K562 (cell line): ENCODE data around the gene INHA. TPM values are rescaled to one million over a fixed set of nuclear protein-coding genes. Genes with fewer than 3 reads are reported as not detected.

Source experiments
- ATAC-seq: fragments of 200-7000 bp; cut with Tn5 transposase; 3 replicates; pipeline ENCODE4 v1.9.1; 2020; ENCODE audit warnings: moderate library complexity
- BruUV-seq: library from RNA; stranded (reverse); fragments of 400-500 nt; replicated peaks from 2 replicates; lab custom pipeline; 2021; lab: Mats Ljungman, UMichigan
- CTCF ChIA-PET: fragments of 300-600 bp; formaldehyde crosslinking; extraction: SDS; loops from one replicate; lab custom pipeline; 2021; ENCODE audit warnings: low intra/inter-chr PET ratio; lab: Yijun Ruan, JAX
- POLR2A ChIA-PET: fragments of 300-600, 350-650 bp; sonication (Branson Sonifier 250); formaldehyde crosslinking; extraction: SDS; loops from one replicate; lab custom pipeline; 2021; ENCODE audit warnings: antibody characterized with exemption, inconsistent platforms; lab: Yijun Ruan, JAX
- DNase-seq, 4 experiments: peaks; one replicate each; pipeline versions ENCODE4 v3.0.0 to v3.0.0-alpha.2; 2011 to 2018; ENCODE audit warnings: low spot score in 3 of 4, mixed read lengths in 3 of 4; ENCODE audit errors: extremely low read depth in 1 of 4
- FAIRE-seq: peaks from 2 replicates; lab custom pipeline; 2011; peaks lifted over from hg19 to GRCh38; lab: Jason Lieb, UNC
- H2AFZ ChIP-seq: 2 replicates; pipeline ENCODE4 v1.6.0; 2011; ENCODE audit warnings: low read depth, low read length, control low read depth, inconsistent platforms
- H3K27ac ChIP-seq: fragments of 200-600 bp; 3 replicates; pipeline ENCODE4 v1.8.0; 2011; ENCODE audit warnings: low read depth, mild to moderate bottlenecking, control low read depth, inconsistent platforms, low read length, moderate library complexity, mixed read lengths; ENCODE audit errors: extremely low read depth
- H3K27me3 ChIP-seq, 2 experiments: fragments of 300-600 bp in 1 of 2; 2 replicates in 1 of 2; 3 replicates in 1 of 2; pipeline versions ENCODE4 v1.6.0 to v1.8.0; 2011; ENCODE audit warnings: inconsistent platforms in 2 of 2, low read length in 2 of 2, mild to moderate bottlenecking in 1 of 2, mixed read lengths in 1 of 2, moderate library complexity in 1 of 2; ENCODE audit not compliant: control insufficient read depth in 2 of 2, insufficient read depth in 2 of 2
- H3K36me3 ChIP-seq: fragments of 300-600 bp; 3 replicates; pipeline ENCODE4 v1.8.0; 2011; ENCODE audit warnings: mild to moderate bottlenecking, low read length, inconsistent platforms; ENCODE audit not compliant: control insufficient read depth, insufficient read depth
- H3K4me1 ChIP-seq, 2 experiments: fragments of 200-600 bp in 1 of 2; replicated peaks in 1 of 2; 2 replicates in 1 of 2; 3 replicates in 1 of 2; pipeline versions ENCODE4 v1.5.1 to v1.8.0; 2011; ENCODE audit warnings: inconsistent platforms in 2 of 2, low read length in 2 of 2, mild to moderate bottlenecking in 1 of 2, mixed read lengths in 1 of 2, moderate library complexity in 1 of 2; ENCODE audit not compliant: control insufficient read depth in 2 of 2, insufficient read depth in 2 of 2
- H3K4me2 ChIP-seq: 2 replicates; pipeline ENCODE4 v1.6.1; 2011; ENCODE audit warnings: low read length, control low read depth, inconsistent platforms, mixed read lengths; ENCODE audit not compliant: insufficient read depth
- H3K4me3 ChIP-seq: fragments of 200-600 bp; sonication (generic), shearing (Covaris generic); 2 replicates; pipeline ENCODE4 v1.5.1; 2016; ENCODE audit warnings: control low read depth, inconsistent platforms
- H3K79me2 ChIP-seq: fragments of 200-600 bp; 3 replicates; pipeline ENCODE4 v1.8.0; 2011; ENCODE audit warnings: low read length, inconsistent platforms; ENCODE audit not compliant: control insufficient read depth, insufficient read depth
- H3K9ac ChIP-seq, 2 experiments: 2 replicates each; pipeline versions ENCODE4 v1.6.0 to v1.6.1; 2011; ENCODE audit warnings: low read depth in 2 of 2, low read length in 2 of 2, control low read depth in 1 of 2, inconsistent platforms in 1 of 2, mild to moderate bottlenecking in 1 of 2, mixed read lengths in 1 of 2; ENCODE audit not compliant: insufficient read depth in 1 of 2
- H3K9me1 ChIP-seq: one replicate; pipeline ENCODE4 v1.6.0; 2011; ENCODE audit warnings: inconsistent platforms, mild to moderate bottlenecking, low read length, moderate library complexity; ENCODE audit not compliant: control insufficient read depth, insufficient read depth
- H3K9me3 ChIP-seq: replicated peaks from 2 replicates; pipeline ENCODE4 v1.5.1; 2011; ENCODE audit warnings: low read depth, low read length, inconsistent platforms; ENCODE audit not compliant: control insufficient read depth, insufficient read depth
- H4K20me1 ChIP-seq: replicated peaks from 2 replicates; pipeline ENCODE4 v1.6.1; 2011; ENCODE audit warnings: low read length, inconsistent platforms, mixed read lengths; ENCODE audit not compliant: control insufficient read depth, insufficient read depth
- ADNP ChIP-seq: fragments of 200-800 bp; sonication (Bioruptor generic); IDR thresholded peaks from 2 replicates; pipeline ENCODE4 v1.6.1; 2016; ENCODE audit warnings: missing genetic modification characterization, missing compliant biosample characterization
- ETS2 ChIP-seq: IDR thresholded peaks from 2 replicates; pipeline ENCODE4 v1.6.1; 2016; ENCODE audit warnings: borderline replicate concordance, missing genetic modification characterization, mild to moderate bottlenecking, moderate library complexity, missing compliant biosample characterization; ENCODE audit not compliant: poor library complexity, severe bottlenecking
- POLR2G ChIP-seq: fragments of 200-400 bp; formaldehyde crosslinking; IDR thresholded peaks from 2 replicates; pipeline ENCODE4 v1.6.1; 2017; ENCODE audit warnings: low read depth, mild to moderate bottlenecking, antibody characterized with exemption, low read length, moderate library complexity
- RAD21 ChIP-seq, 2 experiments: fragments of 250-450 bp in 1 of 2; fragments of 450-650 bp in 1 of 2; sonication (Bioruptor Pico) in 1 of 2; formaldehyde crosslinking in 1 of 2; IDR thresholded peaks in 1 of 2; conservative IDR thresholded peaks in 1 of 2; 2 replicates each; pipeline versions ENCODE4 v1.4.0 to v1.8.0; 2020 to 2022; ENCODE audit warnings: mild to moderate bottlenecking in 2 of 2, moderate library complexity in 1 of 2
- SMAD2 ChIP-seq: fragments of 150-350 bp; IDR thresholded peaks from 2 replicates; pipeline ENCODE4 v1.6.1; 2014; ENCODE audit warnings: low read depth, mild to moderate bottlenecking, low read length
- TEAD2 ChIP-seq: fragments of 450-650 bp; IDR thresholded peaks from 2 replicates; pipeline ENCODE4 v1.6.1; 2016; ENCODE audit warnings: missing genetic modification characterization, control low read depth, missing compliant biosample characterization
- ZNF316 ChIP-seq: fragments of 450-650 bp; IDR thresholded peaks from 2 replicates; pipeline ENCODE4 v1.6.1; 2016
- WGBS: fragments of 100-300 bp; shearing (Covaris generic); methylation state at CpG from one replicate; pipeline ENCODE4 v1.1.6; 2016; ENCODE audit warnings: low coverage, mixed read lengths; ENCODE audit not compliant: insufficient coverage; ENCODE audit errors: missing lambda C conversion rate; 5-methylcytosine and 5-hydroxymethylcytosine counted together
- in situ Hi-C: fragments of 300-500 bp; cut with MboI; formaldehyde crosslinking; loops from 4 replicates; pipeline ENCODE4 v1.15.0; 2018; ENCODE audit warnings: inconsistent platforms, mixed read lengths
- intact Hi-C: fragments of 100-400 bp; cut with micrococcal nuclease; formaldehyde crosslinking; loops from 2 replicates; pipeline ENCODE4 v1.14.2; 2022
- polyA plus RNA-seq, 8 experiments: library from polyadenylated mRNA; depleted of rRNA in 4 of 8; stranded (reverse) in 5 of 8; unstranded in 3 of 8; fragments of >200 nt; fragmentation: Nextera tagmentation in 2 of 8; fragmentation: Illumina TruSeq in 1 of 8; extraction: Ambion mirVana in 2 of 8; extraction: Trizol in 1 of 8; gene quantifications; 2 replicates each; pipeline versions ENCODE4 v1.2.1 to v1.2.3, GENCODE V29; 2011 to 2014; ENCODE audit warnings: inconsistent platforms in 1 of 8, missing spikeins in 1 of 8
- total RNA-seq, 7 experiments: library from RNA; depleted of rRNA in 6 of 7; stranded (reverse); fragments of >200 nt in 6 of 7; fragmentation: Illumina TruSeq in 2 of 7; extraction: Trizol in 2 of 7; gene quantifications; 2 replicates each; pipeline versions ENCODE4 v1.2.1 to v1.2.3, GENCODE V29; 2011 to 2021; ENCODE audit warnings: low replicate concordance in 1 of 7
- TF ChIP-seq, protein P1 (sequence below): sonication (generic); formaldehyde crosslinking; IDR thresholded peaks from 2 replicates; pipeline ENCODE4 v1.8.1; 2023; ENCODE audit warnings: mild to moderate bottlenecking, missing genetic modification reagents

Gene INHA
- total and polyA plus RNA-seq, 9 of the 15 experiments (the other 6 are each of a cell fraction or from before 2014, with no cell fraction given), result 0.07 to 1.9 (median 0.40) TPM

DNA sequence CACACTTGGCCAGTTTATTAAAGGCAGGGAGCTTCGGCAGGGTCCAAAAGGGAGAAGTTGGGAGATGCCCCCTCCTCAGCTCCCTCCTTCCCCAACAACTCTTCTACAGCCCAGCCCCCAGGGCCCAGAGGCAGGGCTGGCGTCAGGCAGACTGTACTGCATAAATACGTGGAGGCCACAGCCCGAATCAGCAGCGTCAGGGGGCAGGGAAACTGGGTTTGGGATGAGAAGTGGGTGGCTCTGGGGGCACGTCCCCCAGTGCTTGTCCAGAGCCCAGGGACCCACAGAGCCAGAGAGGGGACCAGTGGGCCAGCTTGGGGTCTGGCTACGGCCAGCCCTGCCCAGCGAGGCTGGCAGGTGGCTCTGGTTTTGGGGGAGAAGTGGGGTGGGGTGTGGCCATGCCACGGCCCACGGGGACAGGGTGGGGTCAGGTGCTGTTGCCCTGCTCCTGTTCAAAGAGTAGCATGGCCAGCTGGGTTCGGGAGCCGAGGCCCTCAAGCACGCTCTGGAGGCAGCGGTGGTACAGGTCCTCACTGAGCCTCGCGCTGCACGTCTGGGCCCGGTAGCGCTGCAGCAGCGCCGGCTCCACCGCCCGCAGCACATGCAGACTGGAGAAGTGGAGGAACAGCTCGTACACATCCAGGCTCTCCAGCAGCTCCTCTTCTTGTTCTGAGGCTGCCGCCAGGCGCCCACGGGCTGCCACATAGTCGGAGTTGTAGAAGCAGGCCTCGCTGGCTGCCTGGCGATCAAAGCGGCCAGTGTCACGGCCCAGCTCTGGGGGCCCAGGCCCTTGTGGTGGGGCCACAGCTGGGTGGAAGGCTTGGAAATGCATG lies 32.9 kb upstream of the INHA start:
- H3K4me1 ChIP-seq, result peaks cover 0 to 67% of the 10 kb centered on the region in 2 experiments; a peak in 3 of 5 replicates
- H3K36me3 ChIP-seq, result peaks cover 41% of the 10 kb centered on the region; the same call in 2 of the 3 replicates
- H3K27me3 ChIP-seq, result no peaks in the 10 kb centered on the region
- POLR2A ChIA-PET, result interaction anchor here (0.6 to 0.8 kb wide), 3 partner anchors 12 to 122 kb away, joined by 3 to 4 read pairs (median 3); no protein-coding TSS in a partner anchor
- peaks cover 18% of the 10 kb centered on the region; the same call in 1 of the 2 replicates for H4K20me1 ChIP-seq
- no peak overlapping the region for H2AFZ ChIP-seq
- H3K4me3 ChIP-seq, result no peak overlapping the region
- ATAC-seq (no peak), DNase-seq (no peak), FAIRE-seq (no peak)
- TF ChIP-seq RAD21 (CRISPR knock-in tag; conservative IDR thresholded peaks at IDR 0.05 in 1 of 2, IDR thresholded peaks at IDR 0.05 in 1 of 2) (no peak), ETS2 (no peak), TEAD2 (tag) (no peak), POLR2G (peak; percentile 53), ADNP (no peak), ZNF316 (no peak), SMAD2 (no peak)
- TF ChIP-seq, protein P1, sequence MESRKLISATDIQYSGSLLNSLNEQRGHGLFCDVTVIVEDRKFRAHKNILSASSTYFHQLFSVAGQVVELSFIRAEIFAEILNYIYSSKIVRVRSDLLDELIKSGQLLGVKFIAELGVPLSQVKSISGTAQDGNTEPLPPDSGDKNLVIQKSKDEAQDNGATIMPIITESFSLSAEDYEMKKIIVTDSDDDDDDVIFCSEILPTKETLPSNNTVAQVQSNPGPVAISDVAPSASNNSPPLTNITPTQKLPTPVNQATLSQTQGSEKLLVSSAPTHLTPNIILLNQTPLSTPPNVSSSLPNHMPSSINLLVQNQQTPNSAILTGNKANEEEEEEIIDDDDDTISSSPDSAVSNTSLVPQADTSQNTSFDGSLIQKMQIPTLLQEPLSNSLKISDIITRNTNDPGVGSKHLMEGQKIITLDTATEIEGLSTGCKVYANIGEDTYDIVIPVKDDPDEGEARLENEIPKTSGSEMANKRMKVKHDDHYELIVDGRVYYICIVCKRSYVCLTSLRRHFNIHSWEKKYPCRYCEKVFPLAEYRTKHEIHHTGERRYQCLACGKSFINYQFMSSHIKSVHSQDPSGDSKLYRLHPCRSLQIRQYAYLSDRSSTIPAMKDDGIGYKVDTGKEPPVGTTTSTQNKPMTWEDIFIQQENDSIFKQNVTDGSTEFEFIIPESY, result peak; percentile 61
- 90% methylated on average over 11 of the region's 32 CpGs for WGBS
- CTCF ChIA-PET, result interaction anchor here (0.8 kb wide), 1 partner anchor 56 kb away, joined by 3 read pairs; no protein-coding TSS in a partner anchor
- no peak overlapping the region for H3K4me2 ChIP-seq
- intact Hi-C loops, result no loop called here
- H3K9ac ChIP-seq, result no peak overlapping the region; a peak in 1 of 4 replicates
- in situ Hi-C loops, result no loop called here
- BruUV-seq, result no TSS peak
- H3K9me1 ChIP-seq, result no peaks in the 10 kb centered on the region
- no peaks in the 10 kb centered on the region for H3K9me3 ChIP-seq
- H3K79me2 ChIP-seq, result peaks cover 17% of the 10 kb centered on the region
- no peak overlapping the region for H3K27ac ChIP-seq
